ENCODE results near the gene GNE. TPM values are rescaled to one million over a fixed set of nuclear protein-coding genes. Genes with fewer than 3 reads are reported as not detected.

The GNE gene
- total RNA-seq, 1 experiment from 2014 or later = 4.6 TPM

DNA sequence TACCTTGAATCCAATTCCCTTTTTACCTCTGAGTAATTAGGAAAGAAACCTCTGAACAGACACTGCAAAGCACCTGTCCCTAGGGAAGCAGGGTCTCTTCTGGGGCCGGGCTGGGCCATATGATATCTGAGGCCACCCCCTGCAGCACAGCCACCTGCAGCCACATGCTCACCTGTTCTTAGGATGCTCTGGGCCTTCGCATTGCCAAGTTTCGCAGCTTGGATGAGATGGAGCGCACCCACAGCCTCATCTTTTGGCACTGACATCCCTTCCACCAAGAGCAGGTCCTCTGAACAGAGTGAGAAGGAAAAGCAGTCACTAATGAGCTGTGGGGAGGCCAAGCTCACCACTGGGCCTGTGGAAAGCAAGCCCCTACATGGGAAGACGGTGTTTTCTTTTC is 40.2 kb downstream of the GNE start (continued):
- TF ChIP-seq, protein P1, sequence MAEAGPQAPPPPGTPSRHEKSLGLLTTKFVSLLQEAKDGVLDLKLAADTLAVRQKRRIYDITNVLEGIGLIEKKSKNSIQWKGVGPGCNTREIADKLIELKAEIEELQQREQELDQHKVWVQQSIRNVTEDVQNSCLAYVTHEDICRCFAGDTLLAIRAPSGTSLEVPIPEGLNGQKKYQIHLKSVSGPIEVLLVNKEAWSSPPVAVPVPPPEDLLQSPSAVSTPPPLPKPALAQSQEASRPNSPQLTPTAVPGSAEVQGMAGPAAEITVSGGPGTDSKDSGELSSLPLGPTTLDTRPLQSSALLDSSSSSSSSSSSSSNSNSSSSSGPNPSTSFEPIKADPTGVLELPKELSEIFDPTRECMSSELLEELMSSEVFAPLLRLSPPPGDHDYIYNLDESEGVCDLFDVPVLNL (CRISPR knock-in tag; IDR thresholded peaks at IDR 0.05; ENCODE audit: borderline replicate concordance, low read depth) = no peak
- no peak for TF ChIP-seq TCF7 (CRISPR knock-in tag; IDR thresholded peaks at IDR 0.05; ENCODE audit: low read depth)

DNA sequence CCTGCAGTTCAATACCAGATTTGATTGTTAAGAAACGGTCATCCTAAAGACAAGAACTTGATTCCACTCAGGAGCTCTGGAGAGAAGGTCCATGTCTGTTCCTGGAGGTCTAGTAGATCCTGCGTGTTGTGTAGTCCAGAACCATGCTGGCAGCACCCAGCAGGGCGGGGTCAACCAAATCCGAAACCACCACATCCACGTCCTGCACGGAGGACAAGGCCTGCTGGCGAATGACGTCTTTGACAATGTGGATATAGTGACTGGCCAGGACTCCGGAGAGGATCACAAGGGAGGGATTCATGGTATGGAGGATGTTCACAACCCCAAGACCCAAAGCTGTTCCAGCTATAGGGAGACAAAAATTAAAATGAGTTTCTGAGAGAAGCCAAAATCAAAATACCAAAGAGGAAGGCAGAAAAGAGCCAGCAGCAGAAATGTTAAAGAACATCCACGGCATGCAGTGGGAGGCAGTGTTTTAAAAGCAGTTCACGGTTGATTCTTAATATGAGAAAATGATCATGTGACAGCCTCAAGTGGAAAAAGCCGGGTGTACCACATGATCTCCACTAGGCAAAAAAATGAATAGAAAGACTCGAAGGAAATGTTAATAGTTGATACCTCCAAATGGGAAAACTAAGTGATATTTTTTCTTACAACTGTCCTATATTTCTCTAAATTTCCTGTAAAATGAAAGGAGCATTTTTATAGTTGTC is 40.8 kb downstream of the GNE start:
- H3K27me3 Mint-ChIP-seq (ENCODE audit: low read depth) = no peaks in the 10 kb centered on the region
- H3K27ac Mint-ChIP-seq = no peak overlapping the region
- TF ChIP-seq CREM (CRISPR knock-in tag; IDR thresholded peaks at IDR 0.05) (no peak), FOXJ3 (CRISPR knock-in tag; IDR thresholded peaks at IDR 0.05; ENCODE audit: borderline replicate concordance) (no peak)
- POLR2A ChIA-PET = no interaction called here
- peaks cover 1% of the 10 kb centered on the region for H3K9me3 Mint-ChIP-seq
- no peak overlapping the region for H3K4me3 Mint-ChIP-seq
- peaks cover 2% of the 10 kb centered on the region; the same call in 1 of the 2 replicates for H3K4me1 Mint-ChIP-seq
- DNase-seq (ENCODE audit: low spot score) (no peak), ATAC-seq (no peak)
- H3K36me3 Mint-ChIP-seq = peaks cover 48% of the 10 kb centered on the region
- CTCF ChIA-PET = interaction anchor here (0.7 to 0.9 kb wide), 2 partner anchors 12 to 194 kb away, joined by 3 read pairs; no protein-coding TSS in a partner anchor

DNA sequence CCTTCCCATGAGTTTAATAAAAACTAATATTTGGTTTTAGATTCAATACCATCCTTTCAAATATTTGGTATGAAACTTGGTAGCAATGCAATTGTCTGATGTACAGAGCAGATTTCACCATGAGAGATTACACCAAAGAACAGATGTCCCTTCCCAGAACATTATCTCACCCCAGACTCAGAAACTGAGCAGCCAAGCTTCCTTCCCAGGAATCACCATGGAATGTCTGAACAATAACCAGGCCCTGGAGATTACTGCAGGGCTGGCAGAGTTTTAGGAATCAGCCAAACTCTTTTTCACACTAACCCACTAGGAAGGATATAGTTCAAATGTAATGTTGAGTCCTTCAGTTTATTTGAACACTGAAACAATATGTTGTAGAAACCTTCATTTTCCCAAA is 43.7 kb downstream of the GNE start:
- Mint-ChIP-seq H3K27me3 (ENCODE audit: low read depth) (no peaks in the 10 kb centered on the region), H3K36me3 (peaks cover 53% of the 10 kb centered on the region), H3K27ac (no peak overlapping the region), H3K4me1 (no peaks in the 10 kb centered on the region), H3K9me3 (no peaks in the 10 kb centered on the region), H3K4me3 (no peak overlapping the region)
- no peak for DNase-seq (ENCODE audit: low spot score)
- ChIA-PET CTCF (no interaction called here), POLR2A (no interaction called here)
- TF ChIP-seq, protein P2, sequence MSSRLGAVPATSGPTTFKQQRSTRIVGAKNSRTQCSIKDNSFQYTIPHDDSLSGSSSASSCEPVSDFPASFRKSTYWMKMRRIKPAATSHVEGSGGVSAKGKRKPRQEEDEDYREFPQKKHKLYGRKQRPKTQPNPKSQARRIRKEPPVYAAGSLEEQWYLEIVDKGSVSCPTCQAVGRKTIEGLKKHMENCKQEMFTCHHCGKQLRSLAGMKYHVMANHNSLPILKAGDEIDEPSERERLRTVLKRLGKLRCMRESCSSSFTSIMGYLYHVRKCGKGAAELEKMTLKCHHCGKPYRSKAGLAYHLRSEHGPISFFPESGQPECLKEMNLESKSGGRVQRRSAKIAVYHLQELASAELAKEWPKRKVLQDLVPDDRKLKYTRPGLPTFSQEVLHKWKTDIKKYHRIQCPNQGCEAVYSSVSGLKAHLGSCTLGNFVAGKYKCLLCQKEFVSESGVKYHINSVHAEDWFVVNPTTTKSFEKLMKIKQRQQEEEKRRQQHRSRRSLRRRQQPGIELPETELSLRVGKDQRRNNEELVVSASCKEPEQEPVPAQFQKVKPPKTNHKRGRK (CRISPR knock-in tag; IDR thresholded peaks at IDR 0.05; ENCODE audit: borderline replicate concordance) = no peak
- TF ChIP-seq NFYB (CRISPR knock-in tag; conservative IDR thresholded peaks at IDR 0.05; ENCODE audit: low read depth) (no peak), NR2C2 (CRISPR knock-in tag; IDR thresholded peaks at IDR 0.05) (no peak), ZNF138 (CRISPR knock-in tag; conservative IDR thresholded peaks at IDR 0.05) (no peak), FOXP1 (CRISPR knock-in tag; IDR thresholded peaks at IDR 0.05; ENCODE audit: borderline replicate concordance) (no peak), JUN (CRISPR knock-in tag; IDR thresholded peaks at IDR 0.05) (no peak), NR3C1 (CRISPR knock-in tag; conservative IDR thresholded peaks at IDR 0.05; ENCODE audit: low read depth) (no peak), IRF2 (CRISPR knock-in tag; IDR thresholded peaks at IDR 0.05; ENCODE audit: borderline replicate concordance, low read depth) (no peak), SMAD4 (CRISPR knock-in tag; IDR thresholded peaks at IDR 0.05) (no peak), ETV6 (CRISPR knock-in tag; IDR thresholded peaks at IDR 0.05) (no peak), TCF7 (CRISPR knock-in tag; IDR thresholded peaks at IDR 0.05; ENCODE audit: low read depth) (no peak)
- TF ChIP-seq, protein P3, sequence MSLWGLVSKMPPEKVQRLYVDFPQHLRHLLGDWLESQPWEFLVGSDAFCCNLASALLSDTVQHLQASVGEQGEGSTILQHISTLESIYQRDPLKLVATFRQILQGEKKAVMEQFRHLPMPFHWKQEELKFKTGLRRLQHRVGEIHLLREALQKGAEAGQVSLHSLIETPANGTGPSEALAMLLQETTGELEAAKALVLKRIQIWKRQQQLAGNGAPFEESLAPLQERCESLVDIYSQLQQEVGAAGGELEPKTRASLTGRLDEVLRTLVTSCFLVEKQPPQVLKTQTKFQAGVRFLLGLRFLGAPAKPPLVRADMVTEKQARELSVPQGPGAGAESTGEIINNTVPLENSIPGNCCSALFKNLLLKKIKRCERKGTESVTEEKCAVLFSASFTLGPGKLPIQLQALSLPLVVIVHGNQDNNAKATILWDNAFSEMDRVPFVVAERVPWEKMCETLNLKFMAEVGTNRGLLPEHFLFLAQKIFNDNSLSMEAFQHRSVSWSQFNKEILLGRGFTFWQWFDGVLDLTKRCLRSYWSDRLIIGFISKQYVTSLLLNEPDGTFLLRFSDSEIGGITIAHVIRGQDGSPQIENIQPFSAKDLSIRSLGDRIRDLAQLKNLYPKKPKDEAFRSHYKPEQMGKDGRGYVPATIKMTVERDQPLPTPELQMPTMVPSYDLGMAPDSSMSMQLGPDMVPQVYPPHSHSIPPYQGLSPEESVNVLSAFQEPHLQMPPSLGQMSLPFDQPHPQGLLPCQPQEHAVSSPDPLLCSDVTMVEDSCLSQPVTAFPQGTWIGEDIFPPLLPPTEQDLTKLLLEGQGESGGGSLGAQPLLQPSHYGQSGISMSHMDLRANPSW (CRISPR knock-in tag; conservative IDR thresholded peaks at IDR 0.05; ENCODE audit: low read depth) = no peak
- TF ChIP-seq, protein P4, sequence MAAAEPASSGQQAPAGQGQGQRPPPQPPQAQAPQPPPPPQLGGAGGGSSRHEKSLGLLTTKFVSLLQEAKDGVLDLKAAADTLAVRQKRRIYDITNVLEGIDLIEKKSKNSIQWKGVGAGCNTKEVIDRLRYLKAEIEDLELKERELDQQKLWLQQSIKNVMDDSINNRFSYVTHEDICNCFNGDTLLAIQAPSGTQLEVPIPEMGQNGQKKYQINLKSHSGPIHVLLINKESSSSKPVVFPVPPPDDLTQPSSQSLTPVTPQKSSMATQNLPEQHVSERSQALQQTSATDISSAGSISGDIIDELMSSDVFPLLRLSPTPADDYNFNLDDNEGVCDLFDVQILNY (CRISPR knock-in tag; IDR thresholded peaks at IDR 0.05) = no peak
- TF ChIP-seq, protein P5, sequence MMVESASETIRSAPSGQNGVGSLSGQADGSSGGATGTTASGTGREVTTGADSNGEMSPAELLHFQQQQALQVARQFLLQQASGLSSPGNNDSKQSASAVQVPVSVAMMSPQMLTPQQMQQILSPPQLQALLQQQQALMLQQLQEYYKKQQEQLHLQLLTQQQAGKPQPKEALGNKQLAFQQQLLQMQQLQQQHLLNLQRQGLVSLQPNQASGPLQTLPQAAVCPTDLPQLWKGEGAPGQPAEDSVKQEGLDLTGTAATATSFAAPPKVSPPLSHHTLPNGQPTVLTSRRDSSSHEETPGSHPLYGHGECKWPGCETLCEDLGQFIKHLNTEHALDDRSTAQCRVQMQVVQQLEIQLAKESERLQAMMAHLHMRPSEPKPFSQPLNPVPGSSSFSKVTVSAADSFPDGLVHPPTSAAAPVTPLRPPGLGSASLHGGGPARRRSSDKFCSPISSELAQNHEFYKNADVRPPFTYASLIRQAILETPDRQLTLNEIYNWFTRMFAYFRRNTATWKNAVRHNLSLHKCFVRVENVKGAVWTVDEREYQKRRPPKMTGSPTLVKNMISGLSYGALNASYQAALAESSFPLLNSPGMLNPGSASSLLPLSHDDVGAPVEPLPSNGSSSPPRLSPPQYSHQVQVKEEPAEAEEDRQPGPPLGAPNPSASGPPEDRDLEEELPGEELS (CRISPR knock-in tag; IDR thresholded peaks at IDR 0.05) = no peak
- TF ChIP-seq, protein P6, sequence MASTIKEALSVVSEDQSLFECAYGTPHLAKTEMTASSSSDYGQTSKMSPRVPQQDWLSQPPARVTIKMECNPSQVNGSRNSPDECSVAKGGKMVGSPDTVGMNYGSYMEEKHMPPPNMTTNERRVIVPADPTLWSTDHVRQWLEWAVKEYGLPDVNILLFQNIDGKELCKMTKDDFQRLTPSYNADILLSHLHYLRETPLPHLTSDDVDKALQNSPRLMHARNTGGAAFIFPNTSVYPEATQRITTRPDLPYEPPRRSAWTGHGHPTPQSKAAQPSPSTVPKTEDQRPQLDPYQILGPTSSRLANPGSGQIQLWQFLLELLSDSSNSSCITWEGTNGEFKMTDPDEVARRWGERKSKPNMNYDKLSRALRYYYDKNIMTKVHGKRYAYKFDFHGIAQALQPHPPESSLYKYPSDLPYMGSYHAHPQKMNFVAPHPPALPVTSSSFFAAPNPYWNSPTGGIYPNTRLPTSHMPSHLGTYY (CRISPR knock-in tag; IDR thresholded peaks at IDR 0.05) = no peak
- TF ChIP-seq, protein P7, sequence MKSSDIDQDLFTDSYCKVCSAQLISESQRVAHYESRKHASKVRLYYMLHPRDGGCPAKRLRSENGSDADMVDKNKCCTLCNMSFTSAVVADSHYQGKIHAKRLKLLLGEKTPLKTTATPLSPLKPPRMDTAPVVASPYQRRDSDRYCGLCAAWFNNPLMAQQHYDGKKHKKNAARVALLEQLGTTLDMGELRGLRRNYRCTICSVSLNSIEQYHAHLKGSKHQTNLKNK (CRISPR knock-in tag; IDR thresholded peaks at IDR 0.05) = no peak
- ATAC-seq = no peak
